HL-60 (cell line): ENCODE results near the gene CABP2.

Experiments used
- DNase-seq, 2 experiments: peaks; one replicate each; pipeline ENCODE4 v3.0.0-alpha.2; 2010 to 2020; ENCODE audit warnings: low read depth in 1 of 2, low spot score in 1 of 2
- H3K27ac ChIP-seq: fragments of 250-450 bp; sonication (Bioruptor Pico); replicated peaks from 2 replicates; pipeline ENCODE4 v1.5.1; 2020; ENCODE audit warnings: mild to moderate bottlenecking, moderate library complexity
- H3K27me3 ChIP-seq: fragments of 250-450 bp; sonication (Bioruptor Pico); 2 replicates; pipeline ENCODE4 v1.5.1; 2021; ENCODE audit warnings: mild to moderate bottlenecking, moderate library complexity; ENCODE audit not compliant: insufficient read depth, poor library complexity, severe bottlenecking
- H3K4me3 ChIP-seq: replicated peaks from 2 replicates; pipeline ENCODE4 v1.5.1; 2011; ENCODE audit warnings: mild to moderate bottlenecking, control low read depth, low read length; ENCODE audit not compliant: insufficient read depth
- GABPA ChIP-seq: IDR thresholded peaks from 2 replicates; pipeline ENCODE4 v1.6.1; 2012; ENCODE audit warnings: low read depth
- POLR2AphosphoS5 ChIP-seq: IDR thresholded peaks from 2 replicates; pipeline ENCODE4 v1.6.1; 2012; ENCODE audit warnings: low read depth
- REST ChIP-seq: IDR thresholded peaks from 2 replicates; pipeline ENCODE4 v1.6.1; 2012; ENCODE audit warnings: low read depth; ENCODE audit not compliant: insufficient replicate concordance
- SPI1 ChIP-seq: IDR thresholded peaks from 2 replicates; pipeline ENCODE4 v1.6.1; 2012; ENCODE audit warnings: low read depth, mild to moderate bottlenecking, borderline replicate concordance
- TF ChIP-seq, protein P1 (sequence below): IDR thresholded peaks from one replicate; pipeline ENCODE4 v1.5.1; 2011; ENCODE audit warnings: low read length, control low read depth, inconsistent platforms; ENCODE audit not compliant: insufficient read depth

Gene CABP2

GRCh38 chr11:67497656-67498291, 25.5 kb downstream of the CABP2 start:
- Histone ChIP-seq H3K27me3 (no peaks in the 10 kb centered on the region), H3K4me3 (no peak overlapping the region), H3K27ac (no peak overlapping the region)
- TF ChIP-seq POLR2AphosphoS5 (no peak), GABPA (no peak), REST (no peak), SPI1 (no peak)
- TF ChIP-seq, protein P1, sequence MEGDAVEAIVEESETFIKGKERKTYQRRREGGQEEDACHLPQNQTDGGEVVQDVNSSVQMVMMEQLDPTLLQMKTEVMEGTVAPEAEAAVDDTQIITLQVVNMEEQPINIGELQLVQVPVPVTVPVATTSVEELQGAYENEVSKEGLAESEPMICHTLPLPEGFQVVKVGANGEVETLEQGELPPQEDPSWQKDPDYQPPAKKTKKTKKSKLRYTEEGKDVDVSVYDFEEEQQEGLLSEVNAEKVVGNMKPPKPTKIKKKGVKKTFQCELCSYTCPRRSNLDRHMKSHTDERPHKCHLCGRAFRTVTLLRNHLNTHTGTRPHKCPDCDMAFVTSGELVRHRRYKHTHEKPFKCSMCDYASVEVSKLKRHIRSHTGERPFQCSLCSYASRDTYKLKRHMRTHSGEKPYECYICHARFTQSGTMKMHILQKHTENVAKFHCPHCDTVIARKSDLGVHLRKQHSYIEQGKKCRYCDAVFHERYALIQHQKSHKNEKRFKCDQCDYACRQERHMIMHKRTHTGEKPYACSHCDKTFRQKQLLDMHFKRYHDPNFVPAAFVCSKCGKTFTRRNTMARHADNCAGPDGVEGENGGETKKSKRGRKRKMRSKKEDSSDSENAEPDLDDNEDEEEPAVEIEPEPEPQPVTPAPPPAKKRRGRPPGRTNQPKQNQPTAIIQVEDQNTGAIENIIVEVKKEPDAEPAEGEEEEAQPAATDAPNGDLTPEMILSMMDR = no peak
- no peak for DNase-seq

GRCh38 chr11:67496113-67496512, 27.1 kb downstream of the CABP2 start:
- Histone ChIP-seq H3K27ac (no peak overlapping the region), H3K4me3 (no peak overlapping the region), H3K27me3 (no peaks in the 10 kb centered on the region)
- TF ChIP-seq POLR2AphosphoS5 (no peak), GABPA (no peak), REST (no peak), SPI1 (no peak)
- TF ChIP-seq, protein P1 = no peak
- no peak for DNase-seq

DNA sequence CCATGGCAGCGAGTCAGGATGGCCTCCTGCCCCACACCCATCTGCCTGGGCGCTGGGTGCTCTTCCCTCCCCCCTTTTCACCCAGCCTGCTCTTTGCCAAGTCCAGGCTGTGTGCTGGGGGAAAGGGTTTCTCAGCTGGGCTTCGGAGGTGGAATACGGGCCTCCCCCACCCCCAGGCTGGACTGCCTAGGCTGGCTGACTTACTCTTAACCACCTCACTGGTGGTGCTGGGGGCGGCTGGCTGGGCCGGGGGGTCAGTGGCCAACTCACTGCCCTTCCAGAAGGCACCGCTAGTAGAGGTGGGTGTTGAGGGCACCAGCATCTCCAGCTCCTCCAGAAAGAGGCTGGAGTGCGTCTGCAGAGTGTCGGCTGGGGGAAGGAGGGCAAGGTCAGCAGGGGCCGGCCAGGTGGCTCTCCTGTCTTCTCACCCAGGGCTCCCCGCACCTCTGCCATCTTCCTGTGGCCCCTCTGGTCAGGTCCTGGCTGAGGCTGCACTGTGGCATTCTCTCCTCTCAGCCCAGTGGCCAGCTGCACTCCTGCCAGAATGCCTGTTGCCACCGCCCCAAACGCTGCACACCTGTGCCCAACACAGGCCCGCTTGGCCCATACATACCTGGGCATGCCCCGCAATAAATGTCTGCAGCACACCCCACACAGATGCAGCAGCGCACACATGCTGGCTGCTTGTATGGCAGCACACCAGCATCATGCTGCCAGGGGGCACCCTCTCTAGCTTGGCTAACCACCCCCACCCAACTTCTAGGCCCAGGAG, 27.8 kb downstream of the CABP2 start:
- no peak for DNase-seq
- no peaks in the 10 kb centered on the region for H3K27me3 ChIP-seq
- no peak overlapping the region for H3K4me3 ChIP-seq
- TF ChIP-seq REST = no peak
- TF ChIP-seq, protein P1 = no peak
- TF ChIP-seq GABPA = no peak
- no peak for TF ChIP-seq SPI1
- no peak for TF ChIP-seq POLR2AphosphoS5
- no peak overlapping the region for H3K27ac ChIP-seq
